GM12891 (cell line): ENCODE measurements around the gene BLMH.

Experiments
- PAX5 ChIP-seq: IDR thresholded peaks from 2 replicates; pipeline ENCODE4 v1.6.1; 2011; ENCODE audit warnings: low read length, moderate library complexity, mild to moderate bottlenecking; ENCODE audit not compliant: insufficient read depth, severe bottlenecking
- POLR2A ChIP-seq: IDR thresholded peaks from 2 replicates; pipeline ENCODE4 v1.6.1; 2011; ENCODE audit warnings: low read depth, low read length, control low read depth
- POLR2AphosphoS5 ChIP-seq: IDR thresholded peaks from 2 replicates; pipeline ENCODE4 v1.6.1; 2011; ENCODE audit warnings: low read depth, low read length, control low read depth
- POU2F2 ChIP-seq: IDR thresholded peaks from 2 replicates; pipeline ENCODE4 v1.6.1; 2011; ENCODE audit warnings: low read depth, mild to moderate bottlenecking, control low read depth, low read length, moderate library complexity

DNA sequence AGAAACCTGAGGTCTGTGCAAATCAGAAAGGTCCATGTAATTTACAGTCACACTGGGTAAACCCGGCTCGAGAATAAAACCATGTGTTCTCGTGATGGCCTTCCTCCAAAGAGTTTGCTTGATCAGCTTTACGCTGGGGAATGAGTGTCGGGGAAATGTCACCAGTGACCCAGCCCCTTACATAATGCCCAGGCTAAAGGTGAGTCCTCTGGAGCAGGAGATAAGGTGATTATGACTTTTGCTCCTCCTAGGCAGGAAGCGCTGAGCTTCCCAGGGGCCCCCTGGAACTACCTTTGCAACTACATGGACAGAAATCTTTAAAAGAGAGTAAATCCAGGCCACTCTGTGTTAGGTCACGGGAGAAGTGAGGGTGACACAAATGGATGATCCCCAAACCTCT, 71.9 kb downstream of the BLMH start:
- TF ChIP-seq POLR2A, result no peak
- no peak for TF ChIP-seq POU2F2
- TF ChIP-seq PAX5, result no peak
- no peak for TF ChIP-seq POLR2AphosphoS5
